Neural progenitor cell (in vitro differentiated cells): ENCODE results near the gene DSC3. TPM values are rescaled to one million over a fixed set of nuclear protein-coding genes. Genes with fewer than 3 reads are reported as not detected.

Source experiments
- DNase-seq: peaks from one replicate; pipeline ENCODE4 v3.0.0-alpha.2; 2016; ENCODE audit warnings: low spot score
- H2AFZ ChIP-seq: fragments of 200-600 bp; sonication (generic); replicated peaks from 2 replicates; pipeline ENCODE4 v1.6.1; 2016; ENCODE audit warnings: antibody characterized with exemption
- H3F3A ChIP-seq: fragments of 200-600 bp; sonication (generic); 2 replicates; pipeline ENCODE4 v1.6.1; 2016; ENCODE audit warnings: antibody characterized with exemption, low read depth
- H3K27ac ChIP-seq: fragments of 200-600 bp; sonication (generic); 2 replicates; pipeline ENCODE4 v1.5.1; 2016; ENCODE audit warnings: mild to moderate bottlenecking
- H3K27me3 ChIP-seq: fragments of 200-600 bp; sonication (generic); 2 replicates; pipeline ENCODE4 v1.6.1; 2016; ENCODE audit warnings: mild to moderate bottlenecking, moderate library complexity
- H3K36me3 ChIP-seq: fragments of 200-600 bp; sonication (generic); 2 replicates; pipeline ENCODE4 v1.5.1; 2016
- H3K4me1 ChIP-seq: fragments of 200-600 bp; sonication (generic); 2 replicates; pipeline ENCODE4 v1.6.1; 2016; ENCODE audit warnings: mixed run types
- H3K4me2 ChIP-seq: fragments of 200-600 bp; sonication (generic); 2 replicates; pipeline ENCODE4 v1.6.1; 2016
- H3K4me3 ChIP-seq: fragments of 200-600 bp; sonication (generic); 2 replicates; pipeline ENCODE4 v1.5.1; 2016
- H3K79me2 ChIP-seq: fragments of 200-600 bp; sonication (generic); 2 replicates; pipeline ENCODE4 v1.6.1; 2016; ENCODE audit warnings: low read depth
- H3K9ac ChIP-seq: fragments of 200-600 bp; sonication (generic); 2 replicates; pipeline ENCODE4 v1.6.1; 2016
- H3K9me3 ChIP-seq: fragments of 200-600 bp; sonication (generic); 2 replicates; pipeline ENCODE4 v1.5.1; 2016; ENCODE audit warnings: low read depth
- H4K20me1 ChIP-seq: fragments of 200-600 bp; sonication (generic); 2 replicates; pipeline ENCODE4 v1.6.1; 2016; ENCODE audit warnings: low read depth
- H3K27ac Mint-ChIP-seq: 3 replicates; pipeline ENCODE4 v1.8.0; 2021; ENCODE audit warnings: mixed read lengths
- H3K27me3 Mint-ChIP-seq: 2 replicates; pipeline ENCODE4 v1.8.0; 2022; ENCODE audit warnings: low read depth, mild to moderate bottlenecking, inconsistent platforms, moderate library complexity, mixed read lengths; ENCODE audit not compliant: insufficient read depth
- H3K36me3 Mint-ChIP-seq: 3 replicates; pipeline ENCODE4 v1.8.0; 2021; ENCODE audit warnings: mixed read lengths
- H3K4me1 Mint-ChIP-seq: 3 replicates; pipeline ENCODE4 v1.8.0; 2021; ENCODE audit warnings: mixed read lengths
- H3K4me3 Mint-ChIP-seq: 3 replicates; pipeline ENCODE4 v1.8.0; 2021; ENCODE audit warnings: mild to moderate bottlenecking, moderate library complexity, mixed read lengths
- H3K9me3 Mint-ChIP-seq: 3 replicates; pipeline ENCODE4 v1.8.0; 2020; ENCODE audit warnings: mixed read lengths
- CTCF ChIP-seq: fragments of 200-600 bp; sonication (generic); IDR thresholded peaks from 2 replicates; pipeline ENCODE4 v1.5.1; 2017; ENCODE audit warnings: antibody characterized with exemption, mild to moderate bottlenecking
- EZH2 ChIP-seq: fragments of 200-600 bp; sonication (generic); IDR thresholded peaks from 2 replicates; pipeline ENCODE4 v1.6.1; 2017; ENCODE audit warnings: antibody characterized with exemption, mild to moderate bottlenecking, moderate library complexity
- EZH2phosphoT487 ChIP-seq: fragments of 200-600 bp; sonication (generic); IDR thresholded peaks from 2 replicates; pipeline ENCODE4 v1.6.1; 2017; ENCODE audit warnings: antibody characterized with exemption
- small RNA-seq: library from RNA; depleted of rRNA; stranded (forward); fragments of <200 nt; gene quantifications from one replicate; pipeline ENCODE3, GENCODE V24; 2015
- total RNA-seq: library from RNA; depleted of rRNA; stranded (reverse); fragments of >200 nt; gene quantifications from 2 replicates; pipeline ENCODE4 v1.2.3, GENCODE V29; 2015; ENCODE audit warnings: low replicate concordance

DSC3 gene
- total RNA-seq, 1 donor from 2014 or later: 1.8 TPM

- no peak overlapping the region for H3K4me3 Mint-ChIP-seq
- Histone ChIP-seq H3K9me3 (no peaks in the 10 kb centered on the region), H3K27me3 (no peaks in the 10 kb centered on the region), H3K79me2 (no peaks in the 10 kb centered on the region), H3K4me2 (no peak overlapping the region), H3K4me3 (no peak overlapping the region), H4K20me1 (no peaks in the 10 kb centered on the region), H3K27ac (no peak overlapping the region), H3F3A (no peaks in the 10 kb centered on the region), H3K9ac (no peak overlapping the region), H2AFZ (no peak overlapping the region), H3K4me1 (no peaks in the 10 kb centered on the region), H3K36me3 (no peaks in the 10 kb centered on the region)
- H3K9me3 Mint-ChIP-seq: peaks cover 9% of the 10 kb centered on the region
- H3K4me1 Mint-ChIP-seq: no peaks in the 10 kb centered on the region
- H3K27me3 Mint-ChIP-seq: no peaks in the 10 kb centered on the region
- TF ChIP-seq EZH2 (no peak), EZH2phosphoT487 (no peak), CTCF (no peak)
- H3K36me3 Mint-ChIP-seq: no peaks in the 10 kb centered on the region
- no peak overlapping the region for H3K27ac Mint-ChIP-seq
- peak; percentile 7 for DNase-seq
These were observed 96.8 kb downstream of the DSC3 start for GRCh38 chr18:30945761-30946160.

GRCh38 chr18:30944773-30945417, 97.6 kb downstream of the DSC3 start:
- H3K27ac Mint-ChIP-seq: no peak overlapping the region
- H3K4me3 Mint-ChIP-seq: no peak overlapping the region
- no peak for DNase-seq

GRCh38 chr18:30940952-30941539, 101.5 kb downstream of the DSC3 start:
- H3K9me3 Mint-ChIP-seq: peaks cover 17% of the 10 kb centered on the region

More at GRCh38 chr18:30944773-30945417, 97.6 kb downstream of the DSC3 start:
- no peaks in the 10 kb centered on the region for H3K4me1 ChIP-seq
- H3K9me3 ChIP-seq: no peaks in the 10 kb centered on the region
- TF ChIP-seq CTCF (no peak), EZH2phosphoT487 (no peak), EZH2 (no peak)
- H3K4me3 ChIP-seq: no peak overlapping the region
- no peaks in the 10 kb centered on the region for H4K20me1 ChIP-seq
- H3K27ac ChIP-seq: no peak overlapping the region
- H3K9ac ChIP-seq: no peak overlapping the region
- Mint-ChIP-seq H3K9me3 (peaks cover 16% of the 10 kb centered on the region), H3K27me3 (no peaks in the 10 kb centered on the region), H3K36me3 (no peaks in the 10 kb centered on the region), H3K4me1 (no peaks in the 10 kb centered on the region)
- no peak overlapping the region for H3K4me2 ChIP-seq
- H3F3A ChIP-seq: no peaks in the 10 kb centered on the region
- H3K36me3 ChIP-seq: no peaks in the 10 kb centered on the region
- H3K27me3 ChIP-seq: no peaks in the 10 kb centered on the region
- H3K79me2 ChIP-seq: no peaks in the 10 kb centered on the region
- no peak overlapping the region for H2AFZ ChIP-seq

More at GRCh38 chr18:30940952-30941539, 101.5 kb downstream of the DSC3 start:
- Histone ChIP-seq H2AFZ (no peak overlapping the region), H3K4me1 (no peaks in the 10 kb centered on the region), H4K20me1 (no peaks in the 10 kb centered on the region), H3F3A (no peaks in the 10 kb centered on the region), H3K27me3 (no peaks in the 10 kb centered on the region), H3K4me3 (no peak overlapping the region), H3K9ac (no peak overlapping the region), H3K79me2 (no peaks in the 10 kb centered on the region), H3K9me3 (no peaks in the 10 kb centered on the region), H3K27ac (no peak overlapping the region), H3K36me3 (no peaks in the 10 kb centered on the region), H3K4me2 (no peak overlapping the region)
- Mint-ChIP-seq H3K27me3 (no peaks in the 10 kb centered on the region), H3K4me1 (no peaks in the 10 kb centered on the region), H3K36me3 (no peaks in the 10 kb centered on the region), H3K4me3 (no peak overlapping the region), H3K27ac (no peak overlapping the region)
- no peak for DNase-seq
- TF ChIP-seq CTCF: no peak
- TF ChIP-seq EZH2phosphoT487: no peak
- TF ChIP-seq EZH2: no peak

Small RNA genes within 50 kb of the gene (small RNA-seq; reads per million reads assigned to genes)
- gene RNU6-857P: not detected

Other genes with a start within 250 kb of the DSC3 start
- 11.9 and 16.0 TPM in 2 replicates for gene DSC2, start 59.7 kb upstream of the DSC3 start, total RNA-seq
- gene DSC1, start 120.1 kb upstream of the DSC3 start, total RNA-seq: not detected in 2 replicates